K562 (cell line): ENCODE data around the gene SNRNP48. TPM values are rescaled to one million over a fixed set of nuclear protein-coding genes. Genes with fewer than 3 reads are reported as not detected.

ENCODE experiments used
- ARHGAP35 ChIP-seq: fragments of 450-650 bp; IDR thresholded peaks from 2 replicates; pipeline ENCODE4 v1.6.1; 2018; ENCODE audit not compliant: partially characterized antibody
- CLOCK ChIP-seq: fragments of 250-450 bp; sonication (Bioruptor Pico); IDR thresholded peaks from 2 replicates; pipeline ENCODE4 v1.4.0; 2020; ENCODE audit warnings: mild to moderate bottlenecking, moderate library complexity, borderline replicate concordance
- CREBBP ChIP-seq: IDR thresholded peaks from one replicate; pipeline ENCODE4 v1.6.1; 2012; ENCODE audit warnings: low read depth, mild to moderate bottlenecking, control low read depth, inconsistent platforms, low read length
- DNMT1 ChIP-seq: fragments of 450-650 bp; IDR thresholded peaks from 2 replicates; pipeline ENCODE4 v1.6.1; 2016; ENCODE audit warnings: antibody characterized with exemption, mild to moderate bottlenecking
- FOXK2 ChIP-seq, 2 experiments: fragments of 450-650 bp; IDR thresholded peaks in 1 of 2; conservative IDR thresholded peaks in 1 of 2; 2 replicates each; pipeline ENCODE4 v1.6.1; 2016; ENCODE audit warnings: low read depth in 2 of 2, mild to moderate bottlenecking in 1 of 2
- FOXO4 ChIP-seq: fragments of 450-650 bp; formaldehyde crosslinking; IDR thresholded peaks from 2 replicates; pipeline ENCODE4 v1.4.0; 2020; ENCODE audit warnings: mild to moderate bottlenecking, moderate library complexity
- GATAD2B ChIP-seq: fragments of 450-650 bp; IDR thresholded peaks from 2 replicates; pipeline ENCODE4 v1.6.1; 2017; ENCODE audit warnings: mild to moderate bottlenecking, borderline replicate concordance
- HCFC1 ChIP-seq: IDR thresholded peaks from 2 replicates; pipeline ENCODE4 v1.6.1; 2012; ENCODE audit warnings: low read depth, low read length, improper control_type of control experiment
- HMGN3 ChIP-seq: IDR thresholded peaks from 2 replicates; pipeline ENCODE4 v1.6.1; 2011; ENCODE audit warnings: borderline replicate concordance, low read depth, mild to moderate bottlenecking, mixed read lengths, low read length; ENCODE audit not compliant: insufficient read length; ENCODE audit errors: extremely low read depth
- KLF13 ChIP-seq: fragments of 450-650 bp; IDR thresholded peaks from 2 replicates; pipeline ENCODE4 v1.6.1; 2016; ENCODE audit warnings: missing genetic modification characterization, low read depth, mild to moderate bottlenecking, missing compliant biosample characterization, moderate library complexity, borderline replicate concordance
- MAX ChIP-seq: sonication (generic); formaldehyde crosslinking; IDR thresholded peaks from 2 replicates; pipeline ENCODE4 v1.9.0; 2022; ENCODE audit warnings: mild to moderate bottlenecking, missing genetic modification reagents
- MBD2 ChIP-seq: sonication (generic); IDR thresholded peaks from 2 replicates; pipeline ENCODE4 v1.6.1; 2016; ENCODE audit warnings: low read depth, borderline replicate concordance
- MCM3 ChIP-seq: fragments of 450-650 bp; IDR thresholded peaks from 2 replicates; pipeline ENCODE4 v1.6.1; 2016
- NFE2 ChIP-seq: IDR thresholded peaks from 2 replicates; pipeline ENCODE4 v1.6.1; 2014; ENCODE audit warnings: antibody characterized with exemption, low read depth
- SMAD1 ChIP-seq: fragments of 150-350 bp; IDR thresholded peaks from 2 replicates; pipeline ENCODE4 v1.6.1; 2014; ENCODE audit warnings: low read length, low read depth; ENCODE audit not compliant: partially characterized antibody
- ZBTB7A ChIP-seq: IDR thresholded peaks from 2 replicates; pipeline ENCODE4 v1.6.1; 2011; ENCODE audit warnings: low read depth, mild to moderate bottlenecking, low read length, moderate library complexity, borderline replicate concordance; ENCODE audit not compliant: control insufficient read depth
- polyA plus RNA-seq, 8 experiments: library from polyadenylated mRNA; depleted of rRNA in 4 of 8; stranded (reverse) in 5 of 8; unstranded in 3 of 8; fragments of >200 nt; fragmentation: Nextera tagmentation in 2 of 8; fragmentation: Illumina TruSeq in 1 of 8; extraction: Ambion mirVana in 2 of 8; extraction: Trizol in 1 of 8; gene quantifications; 2 replicates each; pipeline versions ENCODE4 v1.2.1 to v1.2.3, GENCODE V29; 2011 to 2014; ENCODE audit warnings: inconsistent platforms in 1 of 8, missing spikeins in 1 of 8
- total RNA-seq, 7 experiments: library from RNA; depleted of rRNA in 6 of 7; stranded (reverse); fragments of >200 nt in 6 of 7; fragmentation: Illumina TruSeq in 2 of 7; extraction: Trizol in 2 of 7; gene quantifications; 2 replicates each; pipeline versions ENCODE4 v1.2.1 to v1.2.3, GENCODE V29; 2011 to 2021; ENCODE audit warnings: low replicate concordance in 1 of 7
- TF ChIP-seq, protein P1 (sequence below): sonication (generic); formaldehyde crosslinking; IDR thresholded peaks from 2 replicates; pipeline ENCODE4 v1.8.1; 2023; ENCODE audit warnings: missing genetic modification reagents, mild to moderate bottlenecking, borderline replicate concordance

Gene SNRNP48
- total and polyA plus RNA-seq, 9 of the 15 experiments (the other 6 are each of a cell fraction or from before 2014, with no cell fraction given) = 6.2 to 32.9 (median 18.6) TPM

GRCh38 chr6:7589949-7590917 is at the start of gene SNRNP48 (continued):
- no peak for TF ChIP-seq FOXO4
- peak; percentile 44 for TF ChIP-seq SMAD1
- TF ChIP-seq DNMT1 = no peak
- TF ChIP-seq ARHGAP35 = no peak
- TF ChIP-seq MCM3 = no peak
- peak; percentile 87 for TF ChIP-seq MBD2
- TF ChIP-seq KLF13 = no peak
- TF ChIP-seq GATAD2B = no peak
- TF ChIP-seq MAX (CRISPR knock-in tag) = peak; percentile 92
- peak; percentile 26; the same call in 1 of the 2 replicates for TF ChIP-seq HCFC1
- TF ChIP-seq, protein P1, sequence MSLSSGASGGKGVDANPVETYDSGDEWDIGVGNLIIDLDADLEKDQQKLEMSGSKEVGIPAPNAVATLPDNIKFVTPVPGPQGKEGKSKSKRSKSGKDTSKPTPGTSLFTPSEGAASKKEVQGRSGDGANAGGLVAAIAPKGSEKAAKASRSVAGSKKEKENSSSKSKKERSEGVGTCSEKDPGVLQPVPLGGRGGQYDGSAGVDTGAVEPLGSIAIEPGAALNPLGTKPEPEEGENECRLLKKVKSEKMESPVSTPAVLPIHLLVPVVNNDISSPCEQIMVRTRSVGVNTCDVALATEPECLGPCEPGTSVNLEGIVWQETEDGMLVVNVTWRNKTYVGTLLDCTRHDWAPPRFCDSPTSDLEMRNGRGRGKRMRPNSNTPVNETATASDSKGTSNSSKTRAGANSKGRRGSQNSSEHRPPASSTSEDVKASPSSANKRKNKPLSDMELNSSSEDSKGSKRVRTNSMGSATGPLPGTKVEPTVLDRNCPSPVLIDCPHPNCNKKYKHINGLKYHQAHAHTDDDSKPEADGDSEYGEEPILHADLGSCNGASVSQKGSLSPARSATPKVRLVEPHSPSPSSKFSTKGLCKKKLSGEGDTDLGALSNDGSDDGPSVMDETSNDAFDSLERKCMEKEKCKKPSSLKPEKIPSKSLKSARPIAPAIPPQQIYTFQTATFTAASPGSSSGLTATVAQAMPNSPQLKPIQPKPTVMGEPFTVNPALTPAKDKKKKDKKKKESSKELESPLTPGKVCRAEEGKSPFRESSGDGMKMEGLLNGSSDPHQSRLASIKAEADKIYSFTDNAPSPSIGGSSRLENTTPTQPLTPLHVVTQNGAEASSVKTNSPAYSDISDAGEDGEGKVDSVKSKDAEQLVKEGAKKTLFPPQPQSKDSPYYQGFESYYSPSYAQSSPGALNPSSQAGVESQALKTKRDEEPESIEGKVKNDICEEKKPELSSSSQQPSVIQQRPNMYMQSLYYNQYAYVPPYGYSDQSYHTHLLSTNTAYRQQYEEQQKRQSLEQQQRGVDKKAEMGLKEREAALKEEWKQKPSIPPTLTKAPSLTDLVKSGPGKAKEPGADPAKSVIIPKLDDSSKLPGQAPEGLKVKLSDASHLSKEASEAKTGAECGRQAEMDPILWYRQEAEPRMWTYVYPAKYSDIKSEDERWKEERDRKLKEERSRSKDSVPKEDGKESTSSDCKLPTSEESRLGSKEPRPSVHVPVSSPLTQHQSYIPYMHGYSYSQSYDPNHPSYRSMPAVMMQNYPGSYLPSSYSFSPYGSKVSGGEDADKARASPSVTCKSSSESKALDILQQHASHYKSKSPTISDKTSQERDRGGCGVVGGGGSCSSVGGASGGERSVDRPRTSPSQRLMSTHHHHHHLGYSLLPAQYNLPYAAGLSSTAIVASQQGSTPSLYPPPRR (CRISPR knock-in tag) = no peak
- peak in 1 of 2 experiments; percentile 42; a peak in 1 of 4 replicates for TF ChIP-seq FOXK2 (conservative IDR thresholded peaks at IDR 0.05 in 1 of 2, IDR thresholded peaks at IDR 0.05 in 1 of 2; ENCODE audit: low read depth in 2 of 2)
- TF ChIP-seq ZBTB7A = peak; percentile 75; the same call in 1 of the 2 replicates
- TF ChIP-seq CREBBP = no peak
- TF ChIP-seq NFE2 = no peak
- no peak for TF ChIP-seq CLOCK (CRISPR knock-in tag)
- peak; percentile 74 for TF ChIP-seq HMGN3
